Panc1 (cell line): ENCODE results near the gene KLC1.

Experiments used
- POLR2AphosphoS5 ChIP-seq: IDR thresholded peaks from 2 replicates; pipeline ENCODE4 v1.6.1; 2012; ENCODE audit warnings: mild to moderate bottlenecking, low read depth, low read length, moderate library complexity
- SIN3A ChIP-seq: IDR thresholded peaks from 2 replicates; pipeline ENCODE4 v1.6.1; 2012; ENCODE audit warnings: low read depth, mild to moderate bottlenecking, low read length, moderate library complexity, borderline replicate concordance; ENCODE audit not compliant: insufficient read depth
- TCF7L2 ChIP-seq: IDR thresholded peaks from 2 replicates; pipeline ENCODE4 v1.6.1; 2011; ENCODE audit warnings: mild to moderate bottlenecking, low read depth, low read length, inconsistent platforms
- TF ChIP-seq, protein P1 (sequence below): fragments of 450-650 bp; IDR thresholded peaks from 2 replicates; pipeline ENCODE4 v1.5.1; 2017; ENCODE audit warnings: mild to moderate bottlenecking
- TF ChIP-seq, protein P2 (sequence below), 2 experiments: IDR thresholded peaks; 2 replicates each; pipeline ENCODE4 v1.6.1; 2011 to 2012; ENCODE audit warnings: low read depth in 2 of 2, control low read depth in 1 of 2, low read length in 1 of 2, mild to moderate bottlenecking in 1 of 2, moderate library complexity in 1 of 2; ENCODE audit not compliant: insufficient read depth in 1 of 2

DNA sequence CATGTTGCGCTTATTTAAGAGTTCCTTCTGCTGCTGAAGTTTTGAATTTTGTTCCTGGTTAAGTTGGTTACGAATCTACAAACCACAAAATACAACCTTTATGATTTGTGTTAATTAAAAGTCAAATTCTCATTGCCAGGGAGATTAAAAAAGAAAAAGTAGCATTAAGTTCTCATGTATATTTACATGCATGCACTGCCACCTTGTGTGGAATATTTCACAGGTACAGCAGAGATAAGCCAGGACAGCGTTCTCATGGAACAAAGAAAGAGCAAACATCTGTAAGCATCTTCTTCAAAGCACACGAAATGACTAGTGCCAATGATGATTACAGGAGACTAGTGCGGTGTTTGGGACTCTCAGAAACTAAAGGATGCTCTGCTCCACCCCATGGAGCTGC, 120.8 kb downstream of the KLC1 start:
- TF ChIP-seq, protein P1, sequence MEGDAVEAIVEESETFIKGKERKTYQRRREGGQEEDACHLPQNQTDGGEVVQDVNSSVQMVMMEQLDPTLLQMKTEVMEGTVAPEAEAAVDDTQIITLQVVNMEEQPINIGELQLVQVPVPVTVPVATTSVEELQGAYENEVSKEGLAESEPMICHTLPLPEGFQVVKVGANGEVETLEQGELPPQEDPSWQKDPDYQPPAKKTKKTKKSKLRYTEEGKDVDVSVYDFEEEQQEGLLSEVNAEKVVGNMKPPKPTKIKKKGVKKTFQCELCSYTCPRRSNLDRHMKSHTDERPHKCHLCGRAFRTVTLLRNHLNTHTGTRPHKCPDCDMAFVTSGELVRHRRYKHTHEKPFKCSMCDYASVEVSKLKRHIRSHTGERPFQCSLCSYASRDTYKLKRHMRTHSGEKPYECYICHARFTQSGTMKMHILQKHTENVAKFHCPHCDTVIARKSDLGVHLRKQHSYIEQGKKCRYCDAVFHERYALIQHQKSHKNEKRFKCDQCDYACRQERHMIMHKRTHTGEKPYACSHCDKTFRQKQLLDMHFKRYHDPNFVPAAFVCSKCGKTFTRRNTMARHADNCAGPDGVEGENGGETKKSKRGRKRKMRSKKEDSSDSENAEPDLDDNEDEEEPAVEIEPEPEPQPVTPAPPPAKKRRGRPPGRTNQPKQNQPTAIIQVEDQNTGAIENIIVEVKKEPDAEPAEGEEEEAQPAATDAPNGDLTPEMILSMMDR, result no peak
- TF ChIP-seq TCF7L2 (no peak), POLR2AphosphoS5 (no peak), SIN3A (no peak)
- TF ChIP-seq, protein P2, sequence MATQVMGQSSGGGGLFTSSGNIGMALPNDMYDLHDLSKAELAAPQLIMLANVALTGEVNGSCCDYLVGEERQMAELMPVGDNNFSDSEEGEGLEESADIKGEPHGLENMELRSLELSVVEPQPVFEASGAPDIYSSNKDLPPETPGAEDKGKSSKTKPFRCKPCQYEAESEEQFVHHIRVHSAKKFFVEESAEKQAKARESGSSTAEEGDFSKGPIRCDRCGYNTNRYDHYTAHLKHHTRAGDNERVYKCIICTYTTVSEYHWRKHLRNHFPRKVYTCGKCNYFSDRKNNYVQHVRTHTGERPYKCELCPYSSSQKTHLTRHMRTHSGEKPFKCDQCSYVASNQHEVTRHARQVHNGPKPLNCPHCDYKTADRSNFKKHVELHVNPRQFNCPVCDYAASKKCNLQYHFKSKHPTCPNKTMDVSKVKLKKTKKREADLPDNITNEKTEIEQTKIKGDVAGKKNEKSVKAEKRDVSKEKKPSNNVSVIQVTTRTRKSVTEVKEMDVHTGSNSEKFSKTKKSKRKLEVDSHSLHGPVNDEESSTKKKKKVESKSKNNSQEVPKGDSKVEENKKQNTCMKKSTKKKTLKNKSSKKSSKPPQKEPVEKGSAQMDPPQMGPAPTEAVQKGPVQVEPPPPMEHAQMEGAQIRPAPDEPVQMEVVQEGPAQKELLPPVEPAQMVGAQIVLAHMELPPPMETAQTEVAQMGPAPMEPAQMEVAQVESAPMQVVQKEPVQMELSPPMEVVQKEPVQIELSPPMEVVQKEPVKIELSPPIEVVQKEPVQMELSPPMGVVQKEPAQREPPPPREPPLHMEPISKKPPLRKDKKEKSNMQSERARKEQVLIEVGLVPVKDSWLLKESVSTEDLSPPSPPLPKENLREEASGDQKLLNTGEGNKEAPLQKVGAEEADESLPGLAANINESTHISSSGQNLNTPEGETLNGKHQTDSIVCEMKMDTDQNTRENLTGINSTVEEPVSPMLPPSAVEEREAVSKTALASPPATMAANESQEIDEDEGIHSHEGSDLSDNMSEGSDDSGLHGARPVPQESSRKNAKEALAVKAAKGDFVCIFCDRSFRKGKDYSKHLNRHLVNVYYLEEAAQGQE (IDR thresholded peaks at IDR 0.05; ENCODE audit: insufficient read depth in 1 of 2, low read depth in 2 of 2, low read length in 1 of 2), result no peak
